BJ (cell line): ENCODE measurements around the gene SELENOO. TPM values are rescaled to one million over a fixed set of nuclear protein-coding genes. Genes with fewer than 3 reads are reported as not detected.

Source experiments
- CTCF ChIA-PET: fragments of 350-600 bp; formaldehyde crosslinking; extraction: SDS; loops from one replicate; lab custom pipeline; 2021; ENCODE audit warnings: antibody characterized with exemption, inconsistent platforms; lab: Yijun Ruan, JAX
- POLR2A ChIA-PET: fragments of 300-600 bp; sonication (Branson Sonifier 250); formaldehyde crosslinking; extraction: SDS; loops from one replicate; lab custom pipeline; 2021; ENCODE audit warnings: antibody characterized with exemption; lab: Charles Lee
- DNase-seq: peaks from one replicate; pipeline ENCODE4 v3.0.0-alpha.2; 2011; ENCODE audit warnings: low read depth
- H3K27me3 ChIP-seq: 2 replicates; pipeline ENCODE4 v1.6.0; 2011; ENCODE audit warnings: low read length; ENCODE audit not compliant: control insufficient read depth, insufficient read depth
- H3K36me3 ChIP-seq: 2 replicates; pipeline ENCODE4 v1.5.1; 2011; ENCODE audit warnings: low read length; ENCODE audit not compliant: control insufficient read depth, insufficient read depth
- H3K4me3 ChIP-seq: 2 replicates; pipeline ENCODE4 v1.5.1; 2011; ENCODE audit warnings: low read depth, mild to moderate bottlenecking, control low read depth, low read length
- CTCF ChIP-seq: IDR thresholded peaks from 2 replicates; pipeline ENCODE4 v1.5.1; 2011; ENCODE audit warnings: low read depth, mild to moderate bottlenecking, control low read depth, inconsistent platforms, low read length, moderate library complexity; ENCODE audit not compliant: insufficient read depth
- polyA plus RNA-seq: library from polyadenylated mRNA; depleted of rRNA; stranded (reverse); fragments of >200 nt; gene quantifications from 2 replicates; pipeline ENCODE4 v1.2.3, GENCODE V29; 2011

SELENOO gene
- polyA plus RNA-seq, 1 experiment: 16.7 TPM

DNA sequence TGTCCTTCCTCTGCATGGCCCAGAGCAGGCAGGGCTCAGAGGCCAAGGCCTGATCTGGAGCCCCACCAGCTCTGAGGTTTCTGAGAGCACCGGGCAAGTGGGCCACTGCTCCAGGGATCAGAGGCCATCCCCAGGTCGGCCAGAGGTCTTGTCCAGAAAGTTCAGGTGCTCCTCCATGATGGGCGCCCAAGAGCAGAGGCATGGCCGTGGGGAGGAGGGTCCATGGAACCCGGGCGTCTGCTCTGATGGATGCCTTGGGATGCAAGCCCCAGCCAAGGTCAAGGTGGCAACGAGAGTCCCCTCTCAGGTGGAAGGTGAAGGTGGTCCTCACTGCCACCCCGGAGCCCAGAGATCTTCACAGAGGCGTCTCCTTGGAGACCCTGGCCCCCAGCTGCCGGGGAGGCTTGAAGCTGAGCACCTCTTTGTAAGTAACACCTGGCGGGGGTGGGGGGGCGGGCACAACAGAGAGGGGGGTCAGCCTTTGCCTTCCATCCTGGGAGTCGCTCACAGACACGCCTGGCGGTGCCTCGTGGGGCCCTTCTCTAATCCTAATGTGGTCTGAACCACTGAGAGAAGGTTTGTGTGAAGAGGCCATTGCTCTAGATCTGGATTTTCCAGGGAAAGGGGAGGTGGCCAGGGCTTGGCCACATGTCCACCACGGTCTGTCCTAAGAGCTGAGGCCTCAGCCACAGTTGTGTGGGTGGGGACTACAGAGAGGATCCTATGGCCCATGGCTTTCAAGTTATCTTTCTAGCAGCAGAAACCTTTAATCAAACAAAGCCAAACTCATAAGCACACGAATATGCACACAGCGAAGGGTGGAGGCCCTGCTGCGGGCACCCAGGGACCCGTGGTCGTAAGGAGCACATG lies 52.5 kb downstream of the SELENOO start:
- Histone ChIP-seq H3K36me3 (peaks cover 24% of the 10 kb centered on the region), H3K27me3 (no peaks in the 10 kb centered on the region), H3K4me3 (no peak overlapping the region)
- ChIA-PET POLR2A (no interaction called here), CTCF (interaction anchor here (0.6 to 5.6 kb wide), 14 partner anchors 9 to 272 kb away, joined by 3 to 50 read pairs (median 4); partner anchors contain the start of genes DENND6B, MAPK12, SCO2 and TUBGCP6)
- no peak for TF ChIP-seq CTCF
- no peak for DNase-seq

DNA sequence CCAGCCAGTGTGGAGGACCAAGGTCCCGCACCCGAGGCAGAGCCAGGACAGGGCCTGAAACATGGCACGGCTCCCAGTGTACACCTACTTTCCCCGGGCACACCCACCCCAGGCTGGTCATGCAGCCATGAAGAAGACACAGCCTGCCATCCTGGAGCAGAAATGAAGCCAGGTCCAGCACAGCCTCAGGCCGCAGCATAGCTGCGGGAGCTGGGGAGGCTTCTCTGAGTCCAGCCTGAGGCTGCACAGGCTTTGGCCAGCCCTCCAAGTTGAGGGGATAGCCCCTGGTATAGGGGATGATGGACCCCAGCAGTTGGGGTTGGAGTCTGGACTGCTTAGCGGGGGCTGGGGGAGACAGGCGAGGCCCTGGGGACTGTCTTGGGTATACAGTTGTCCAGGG lies 53.1 kb downstream of the SELENOO start:
- no peak overlapping the region for H3K4me3 ChIP-seq
- no peaks in the 10 kb centered on the region for H3K27me3 ChIP-seq
- H3K36me3 ChIP-seq: peaks cover 24% of the 10 kb centered on the region
- no peak for TF ChIP-seq CTCF
- POLR2A ChIA-PET: no interaction called here
- no peak for DNase-seq
- CTCF ChIA-PET: interaction anchor here (5.6 kb wide), 1 partner anchor 88 kb away, joined by 50 read pairs; no protein-coding TSS in a partner anchor

DNA sequence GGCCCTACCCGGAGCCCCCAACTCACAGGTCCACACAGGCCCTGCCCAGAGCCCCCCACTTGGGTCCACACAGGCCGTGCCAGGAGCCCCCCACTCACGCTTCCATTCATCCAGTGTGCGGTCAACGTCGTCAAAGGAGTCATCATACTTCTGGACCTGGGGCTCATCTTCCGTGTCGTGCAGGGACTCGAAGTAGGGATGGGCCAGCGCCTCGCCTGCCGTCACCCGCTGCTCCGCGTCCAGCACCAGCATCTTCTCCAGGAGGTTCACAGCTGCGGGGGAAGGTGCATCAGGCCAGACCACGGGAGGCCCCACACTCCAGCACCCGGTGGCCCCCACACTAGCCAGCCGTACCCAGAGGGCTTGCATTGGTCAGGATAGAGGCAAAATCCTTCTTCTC lies 54.3 kb downstream of the SELENOO start:
- Histone ChIP-seq H3K4me3 (no peak overlapping the region), H3K27me3 (no peaks in the 10 kb centered on the region), H3K36me3 (peaks cover 24% of the 10 kb centered on the region)
- CTCF ChIA-PET: interaction anchor here (1.1 kb wide), 1 partner anchor 111 kb away, joined by 4 read pairs; no protein-coding TSS in a partner anchor
- TF ChIP-seq CTCF: no peak
- POLR2A ChIA-PET: no interaction called here
- no peak for DNase-seq

DNA sequence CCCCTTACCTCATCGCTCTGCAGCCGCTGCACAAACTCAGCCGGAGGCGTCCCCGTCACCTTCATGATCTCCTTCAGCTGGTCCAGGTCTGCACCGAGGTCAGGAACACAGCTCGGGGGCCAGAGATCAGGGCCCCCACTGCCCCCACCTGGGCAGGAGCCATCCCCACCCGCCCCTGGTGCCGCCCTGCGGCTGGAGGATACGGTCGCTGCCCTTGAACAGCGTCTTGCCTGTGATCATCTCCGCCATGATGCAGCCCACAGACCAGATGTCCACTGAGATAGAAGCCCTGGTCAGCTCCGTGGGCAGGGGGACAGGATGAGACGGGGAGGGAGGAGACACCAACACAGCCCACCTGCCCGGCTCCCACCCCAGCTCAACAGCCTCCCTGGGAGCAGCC lies 54.8 kb downstream of the SELENOO start:
- no peak for TF ChIP-seq CTCF
- CTCF ChIA-PET: interaction anchor here (0.6 to 1.1 kb wide), 3 partner anchors 13 to 110 kb away, joined by 3 to 4 read pairs (median 4); partner anchors contain the start of gene DENND6B
- H3K36me3 ChIP-seq: peaks cover 24% of the 10 kb centered on the region
- DNase-seq: no peak
- H3K4me3 ChIP-seq: no peak overlapping the region
- POLR2A ChIA-PET: no interaction called here
- H3K27me3 ChIP-seq: no peaks in the 10 kb centered on the region

- ChIA-PET CTCF (interaction anchor here (0.6 to 1.1 kb wide), 3 partner anchors 12 to 109 kb away, joined by 3 to 4 read pairs (median 4); partner anchors contain the start of gene DENND6B), POLR2A (no interaction called here)
- no peak overlapping the region for H3K4me3 ChIP-seq
- no peak for TF ChIP-seq CTCF
- peaks cover 24% of the 10 kb centered on the region for H3K36me3 ChIP-seq
- DNase-seq: no peak
- no peaks in the 10 kb centered on the region for H3K27me3 ChIP-seq
Observed at GRCh38 chr22:50256258-50256862, 55.5 kb downstream of the SELENOO start.
